HEK293 (cell line): ENCODE results near the gene MCRIP2.
A peak's percentile ranks its signal among the peaks of the same experiment; 100 is the strongest.

Experiments used
- CTCF ChIA-PET: fragments of 350-600 bp; formaldehyde crosslinking; extraction: SDS; loops from one replicate; lab custom pipeline; 2021; ENCODE audit warnings: antibody characterized with exemption; lab: Yijun Ruan, JAX
- POLR2A ChIA-PET: fragments of 300-600 bp; formaldehyde crosslinking; extraction: SDS; loops from one replicate; lab custom pipeline; 2020; ENCODE audit warnings: antibody characterized with exemption, inconsistent platforms; lab: Yijun Ruan, JAX
- H3K27ac ChIP-seq: fragments of 200-500 bp; sonication (Bioruptor generic); 2 replicates; pipeline ENCODE4 v1.5.1; 2014; ENCODE audit warnings: low read depth, low read length, control low read depth, inconsistent platforms; ENCODE audit errors: extremely low read depth
- H3K36me3 ChIP-seq, 2 experiments: fragments of 200-500 bp in 1 of 2; sonication (Bioruptor generic) in 1 of 2; 1 replicate in 1 of 2; 2 replicates in 1 of 2; pipeline ENCODE4 v1.5.1; 2014 to 2017; ENCODE audit warnings: inconsistent platforms in 2 of 2, low read length in 2 of 2; ENCODE audit not compliant: control insufficient read depth in 2 of 2, insufficient read depth in 1 of 2
- H3K4me1 ChIP-seq: fragments of 200-500 bp; sonication (Bioruptor generic); 2 replicates; pipeline ENCODE4 v1.5.1; 2014; ENCODE audit warnings: mild to moderate bottlenecking, low read length, inconsistent platforms; ENCODE audit not compliant: control insufficient read depth, insufficient read depth
- H3K4me3 ChIP-seq: 2 replicates; pipeline ENCODE4 v1.5.1; 2011; ENCODE audit warnings: low read depth, mild to moderate bottlenecking, control low read depth, low read length, moderate library complexity
- H3K9me3 ChIP-seq: fragments of 200-500 bp; sonication (Bioruptor generic); 2 replicates; pipeline ENCODE4 v1.5.1; 2014; ENCODE audit warnings: low read depth, low read length, inconsistent platforms; ENCODE audit not compliant: control insufficient read depth, insufficient read depth
- EGR2 ChIP-seq: fragments of 450-650 bp; formaldehyde crosslinking; IDR thresholded peaks from 2 replicates; pipeline ENCODE4 v1.5.1; 2016; ENCODE audit warnings: low read depth, missing biosample characterization, missing genetic modification characterization
- KLF10 ChIP-seq: fragments of 450-650 bp; IDR thresholded peaks from 2 replicates; pipeline ENCODE4 v1.5.1; 2018; ENCODE audit warnings: missing biosample characterization, mild to moderate bottlenecking, missing genetic modification characterization
- KLF7 ChIP-seq: fragments of 450-650 bp; formaldehyde crosslinking; IDR thresholded peaks from 2 replicates; pipeline ENCODE4 v1.5.1; 2016; ENCODE audit warnings: missing biosample characterization, missing genetic modification characterization, borderline replicate concordance
- SCRT2 ChIP-seq: fragments of 450-650 bp; formaldehyde crosslinking; IDR thresholded peaks from 2 replicates; pipeline ENCODE4 v1.5.1; 2016; ENCODE audit warnings: missing biosample characterization, missing genetic modification characterization
- YY2 ChIP-seq: fragments of 450-650 bp; formaldehyde crosslinking; IDR thresholded peaks from 2 replicates; pipeline ENCODE4 v1.5.1; 2016; ENCODE audit warnings: missing biosample characterization, missing genetic modification characterization
- ZBTB48 ChIP-seq: fragments of 450-650 bp; formaldehyde crosslinking; IDR thresholded peaks from 2 replicates; pipeline ENCODE4 v1.5.1; 2016; ENCODE audit warnings: missing biosample characterization, missing genetic modification characterization
- ZBTB8A ChIP-seq: fragments of 450-650 bp; formaldehyde crosslinking; IDR thresholded peaks from 2 replicates; pipeline ENCODE4 v1.5.1; 2016; ENCODE audit warnings: missing biosample characterization, missing genetic modification characterization
- ZFP3 ChIP-seq: fragments of 450-650 bp; formaldehyde crosslinking; IDR thresholded peaks from 2 replicates; pipeline ENCODE4 v1.5.1; 2016; ENCODE audit warnings: low read depth, missing biosample characterization, missing genetic modification characterization
- ZNF133 ChIP-seq: fragments of 450-650 bp; formaldehyde crosslinking; IDR thresholded peaks from 2 replicates; pipeline ENCODE4 v1.5.1; 2016; ENCODE audit warnings: missing biosample characterization, missing genetic modification characterization
- ZNF146 ChIP-seq: fragments of 450-650 bp; formaldehyde crosslinking; IDR thresholded peaks from 2 replicates; pipeline ENCODE4 v1.5.1; 2016; ENCODE audit warnings: missing biosample characterization, missing genetic modification characterization
- ZNF214 ChIP-seq: fragments of 450-650 bp; formaldehyde crosslinking; IDR thresholded peaks from 2 replicates; pipeline ENCODE4 v1.5.1; 2017; ENCODE audit warnings: missing biosample characterization, mild to moderate bottlenecking, missing genetic modification characterization, borderline replicate concordance
- ZNF221 ChIP-seq: fragments of 450-650 bp; formaldehyde crosslinking; IDR thresholded peaks from 2 replicates; pipeline ENCODE4 v1.5.1; 2017; ENCODE audit warnings: missing biosample characterization, missing genetic modification characterization, borderline replicate concordance
- ZNF239 ChIP-seq: fragments of 450-650 bp; formaldehyde crosslinking; IDR thresholded peaks from 2 replicates; pipeline ENCODE4 v1.5.1; 2016; ENCODE audit warnings: missing biosample characterization, missing genetic modification characterization
- ZNF274 ChIP-seq, 2 experiments: fragments of 200-500 bp in 1 of 2; fragments of 450-650 bp in 1 of 2; sonication (Bioruptor generic) in 1 of 2; formaldehyde crosslinking in 1 of 2; IDR thresholded peaks; 2 replicates each; pipeline versions ENCODE4 v1.5.1 to v1.6.1; 2014 to 2016; ENCODE audit warnings: borderline replicate concordance in 1 of 2, inconsistent platforms in 1 of 2, low read length in 1 of 2, missing biosample characterization in 1 of 2, missing genetic modification characterization in 1 of 2
- ZNF324 ChIP-seq: fragments of 450-650 bp; formaldehyde crosslinking; IDR thresholded peaks from 2 replicates; pipeline ENCODE4 v1.5.1; 2016; ENCODE audit warnings: missing biosample characterization, missing genetic modification characterization
- ZNF510 ChIP-seq: fragments of 450-650 bp; formaldehyde crosslinking; IDR thresholded peaks from 2 replicates; pipeline ENCODE4 v1.5.1; 2018; ENCODE audit warnings: mild to moderate bottlenecking, missing genetic modification characterization, missing biosample characterization; ENCODE audit not compliant: insufficient replicate concordance
- ZNF514 ChIP-seq: fragments of 450-650 bp; formaldehyde crosslinking; IDR thresholded peaks from 2 replicates; pipeline ENCODE4 v1.5.1; 2016; ENCODE audit warnings: missing biosample characterization, missing genetic modification characterization
- ZNF529 ChIP-seq: fragments of 450-650 bp; formaldehyde crosslinking; IDR thresholded peaks from 2 replicates; pipeline ENCODE4 v1.5.1; 2017; ENCODE audit warnings: missing genetic modification characterization, missing biosample characterization; ENCODE audit not compliant: insufficient replicate concordance
- ZNF544 ChIP-seq: fragments of 450-650 bp; formaldehyde crosslinking; IDR thresholded peaks from 2 replicates; pipeline ENCODE4 v1.5.0; 2017; ENCODE audit warnings: missing biosample characterization, missing genetic modification characterization
- ZNF629 ChIP-seq: fragments of 450-650 bp; formaldehyde crosslinking; IDR thresholded peaks from 2 replicates; pipeline ENCODE4 v1.5.1; 2017; ENCODE audit warnings: missing biosample characterization, missing genetic modification characterization
- ZNF677 ChIP-seq: fragments of 450-650 bp; IDR thresholded peaks from 2 replicates; pipeline ENCODE4 v1.5.0; 2018; ENCODE audit warnings: missing biosample characterization, mild to moderate bottlenecking, missing genetic modification characterization, moderate library complexity
- TF ChIP-seq, protein P1 (sequence below): fragments of 450-650 bp; formaldehyde crosslinking; IDR thresholded peaks from 2 replicates; pipeline ENCODE4 v1.5.1; 2016; ENCODE audit warnings: missing biosample characterization, missing genetic modification characterization
- TF ChIP-seq, protein P2 (sequence below): fragments of 450-650 bp; formaldehyde crosslinking; IDR thresholded peaks from 2 replicates; pipeline ENCODE4 v1.5.1; 2016; ENCODE audit warnings: missing biosample characterization, missing genetic modification characterization
- TF ChIP-seq, protein P3 (sequence below): fragments of 450-650 bp; formaldehyde crosslinking; IDR thresholded peaks from 2 replicates; pipeline ENCODE4 v1.5.1; 2016; ENCODE audit warnings: missing biosample characterization, missing genetic modification characterization
- TF ChIP-seq, protein P4 (sequence below): fragments of 450-650 bp; formaldehyde crosslinking; IDR thresholded peaks from 2 replicates; pipeline ENCODE4 v1.5.1; 2017; ENCODE audit warnings: missing biosample characterization, missing genetic modification characterization
- TF ChIP-seq, protein P5 (sequence below): fragments of 450-650 bp; formaldehyde crosslinking; IDR thresholded peaks from 2 replicates; pipeline ENCODE4 v1.5.1; 2016; ENCODE audit warnings: missing biosample characterization, missing genetic modification characterization

MCRIP2 gene

DNA sequence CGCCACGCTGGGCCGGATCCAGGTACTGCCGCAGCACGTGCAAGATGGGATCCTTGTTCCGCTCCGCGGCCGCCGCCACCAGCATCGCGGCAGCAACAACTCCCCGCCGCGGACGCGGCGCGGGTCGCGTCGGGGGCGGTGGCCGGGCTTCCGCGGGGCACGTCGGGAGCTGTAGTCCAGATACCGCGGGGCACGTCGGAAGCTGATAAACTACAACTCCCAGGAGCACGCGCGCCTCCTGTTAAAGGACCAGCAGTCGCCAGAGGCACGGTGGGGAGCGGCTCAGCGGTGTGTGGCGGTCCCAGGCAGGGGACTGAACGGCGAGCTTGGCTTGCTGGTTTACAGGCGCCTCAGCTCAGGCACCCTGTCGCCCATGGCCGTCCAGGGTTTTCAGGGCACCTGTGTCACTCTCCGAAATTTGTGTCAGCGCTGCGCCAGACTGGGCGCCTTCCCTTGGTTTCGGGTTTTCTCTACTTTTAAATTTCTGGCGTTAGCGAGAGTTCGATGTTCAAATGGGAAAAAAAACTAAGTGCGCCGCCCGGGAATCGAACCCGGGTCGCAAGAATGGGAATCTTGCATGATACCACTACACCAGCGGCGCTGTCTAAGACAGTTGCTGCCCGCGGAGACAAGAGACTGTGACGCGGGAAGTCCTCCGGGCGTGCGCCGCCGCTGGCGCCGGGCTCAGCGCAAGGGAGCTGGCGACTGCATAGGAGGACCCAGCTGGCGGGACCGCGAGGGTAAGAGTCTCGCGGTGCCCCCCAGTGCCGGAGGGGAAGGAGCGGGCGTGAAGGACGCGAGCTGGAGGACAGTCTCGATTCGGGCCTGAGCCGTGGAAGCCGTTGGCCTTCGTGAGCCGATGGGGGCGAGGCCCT, 5.2 kb upstream of the MCRIP2 start, which contains the start of gene METTL26:
METTL26 (minus strand) TSS at position 100 of the 875 bp plus-strand sequence; CDS start at position 85, 15 bp downstream.
- H3K27ac ChIP-seq, result peak within 1 kb of the TSS; percentile 82
- H3K4me1 ChIP-seq, result peaks cover 5% of the 10 kb centered on the region; the same call in 1 of the 2 replicates
- peak within 1 kb of the TSS; percentile 87 for H3K4me3 ChIP-seq
- H3K9me3 ChIP-seq, result no peaks in the 10 kb centered on the region
- CTCF ChIA-PET, result interaction anchor here (1.2 to 1.5 kb wide), 3 partner anchors 11 to 46 kb away, joined by 3 to 6 read pairs (median 5); no protein-coding TSS in a partner anchor
- peaks cover 0 to 20% of the 10 kb centered on the region in 2 experiments; a peak in 1 of 3 replicates for H3K36me3 ChIP-seq
- POLR2A ChIA-PET, result interaction anchor here (0.6 to 2.0 kb wide), 14 partner anchors 11 to 109 kb away, joined by 3 to 10 read pairs (median 4); partner anchors contain the start of genes CAPN15, JMJD8 and WDR90
- TF ChIP-seq ZNF677 (tag by site-specific recombination) (no peak), ZNF529 (no peak), ZNF324 (peak; percentile 95), ZNF133 (no peak), YY2 (tag by site-specific recombination) (0 out of 2 replicates have a peak, but pooled peaks have one; percentile 31), ZBTB48 (peak; percentile 64), ZNF629 (tag by site-specific recombination) (peak; percentile 78), ZNF274 (IDR thresholded peaks at IDR 0.05; ENCODE audit: low read length) (no peak), ZNF274 (tag by site-specific recombination; IDR thresholded peaks at IDR 0.05; ENCODE audit: borderline replicate concordance) (no peak), ZFP3 (tag by site-specific recombination) (no peak), ZNF214 (no peak), SCRT2 (tag by site-specific recombination) (peak; percentile 72; the same call in 1 of the 2 replicates), KLF7 (tag by site-specific recombination) (no peak), ZNF239 (tag by site-specific recombination) (no peak), ZNF146 (tag by site-specific recombination) (no peak), ZNF544 (tag by site-specific recombination) (no peak), EGR2 (tag by site-specific recombination) (no peak), ZBTB8A (peak; percentile 99), ZNF514 (no peak), KLF10 (tag by site-specific recombination) (peak; percentile 93), ZNF221 (no peak), ZNF510 (tag by site-specific recombination) (no peak)
- TF ChIP-seq, protein P1, sequence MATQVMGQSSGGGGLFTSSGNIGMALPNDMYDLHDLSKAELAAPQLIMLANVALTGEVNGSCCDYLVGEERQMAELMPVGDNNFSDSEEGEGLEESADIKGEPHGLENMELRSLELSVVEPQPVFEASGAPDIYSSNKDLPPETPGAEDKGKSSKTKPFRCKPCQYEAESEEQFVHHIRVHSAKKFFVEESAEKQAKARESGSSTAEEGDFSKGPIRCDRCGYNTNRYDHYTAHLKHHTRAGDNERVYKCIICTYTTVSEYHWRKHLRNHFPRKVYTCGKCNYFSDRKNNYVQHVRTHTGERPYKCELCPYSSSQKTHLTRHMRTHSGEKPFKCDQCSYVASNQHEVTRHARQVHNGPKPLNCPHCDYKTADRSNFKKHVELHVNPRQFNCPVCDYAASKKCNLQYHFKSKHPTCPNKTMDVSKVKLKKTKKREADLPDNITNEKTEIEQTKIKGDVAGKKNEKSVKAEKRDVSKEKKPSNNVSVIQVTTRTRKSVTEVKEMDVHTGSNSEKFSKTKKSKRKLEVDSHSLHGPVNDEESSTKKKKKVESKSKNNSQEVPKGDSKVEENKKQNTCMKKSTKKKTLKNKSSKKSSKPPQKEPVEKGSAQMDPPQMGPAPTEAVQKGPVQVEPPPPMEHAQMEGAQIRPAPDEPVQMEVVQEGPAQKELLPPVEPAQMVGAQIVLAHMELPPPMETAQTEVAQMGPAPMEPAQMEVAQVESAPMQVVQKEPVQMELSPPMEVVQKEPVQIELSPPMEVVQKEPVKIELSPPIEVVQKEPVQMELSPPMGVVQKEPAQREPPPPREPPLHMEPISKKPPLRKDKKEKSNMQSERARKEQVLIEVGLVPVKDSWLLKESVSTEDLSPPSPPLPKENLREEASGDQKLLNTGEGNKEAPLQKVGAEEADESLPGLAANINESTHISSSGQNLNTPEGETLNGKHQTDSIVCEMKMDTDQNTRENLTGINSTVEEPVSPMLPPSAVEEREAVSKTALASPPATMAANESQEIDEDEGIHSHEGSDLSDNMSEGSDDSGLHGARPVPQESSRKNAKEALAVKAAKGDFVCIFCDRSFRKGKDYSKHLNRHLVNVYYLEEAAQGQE (tag by site-specific recombination), result peak; percentile 49; the same call in 1 of the 2 replicates
- TF ChIP-seq, protein P2, sequence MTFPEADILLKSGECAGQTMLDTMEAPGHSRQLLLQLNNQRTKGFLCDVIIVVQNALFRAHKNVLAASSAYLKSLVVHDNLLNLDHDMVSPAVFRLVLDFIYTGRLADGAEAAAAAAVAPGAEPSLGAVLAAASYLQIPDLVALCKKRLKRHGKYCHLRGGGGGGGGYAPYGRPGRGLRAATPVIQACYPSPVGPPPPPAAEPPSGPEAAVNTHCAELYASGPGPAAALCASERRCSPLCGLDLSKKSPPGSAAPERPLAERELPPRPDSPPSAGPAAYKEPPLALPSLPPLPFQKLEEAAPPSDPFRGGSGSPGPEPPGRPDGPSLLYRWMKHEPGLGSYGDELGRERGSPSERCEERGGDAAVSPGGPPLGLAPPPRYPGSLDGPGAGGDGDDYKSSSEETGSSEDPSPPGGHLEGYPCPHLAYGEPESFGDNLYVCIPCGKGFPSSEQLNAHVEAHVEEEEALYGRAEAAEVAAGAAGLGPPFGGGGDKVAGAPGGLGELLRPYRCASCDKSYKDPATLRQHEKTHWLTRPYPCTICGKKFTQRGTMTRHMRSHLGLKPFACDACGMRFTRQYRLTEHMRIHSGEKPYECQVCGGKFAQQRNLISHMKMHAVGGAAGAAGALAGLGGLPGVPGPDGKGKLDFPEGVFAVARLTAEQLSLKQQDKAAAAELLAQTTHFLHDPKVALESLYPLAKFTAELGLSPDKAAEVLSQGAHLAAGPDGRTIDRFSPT (tag by site-specific recombination), result no peak
- TF ChIP-seq, protein P3, sequence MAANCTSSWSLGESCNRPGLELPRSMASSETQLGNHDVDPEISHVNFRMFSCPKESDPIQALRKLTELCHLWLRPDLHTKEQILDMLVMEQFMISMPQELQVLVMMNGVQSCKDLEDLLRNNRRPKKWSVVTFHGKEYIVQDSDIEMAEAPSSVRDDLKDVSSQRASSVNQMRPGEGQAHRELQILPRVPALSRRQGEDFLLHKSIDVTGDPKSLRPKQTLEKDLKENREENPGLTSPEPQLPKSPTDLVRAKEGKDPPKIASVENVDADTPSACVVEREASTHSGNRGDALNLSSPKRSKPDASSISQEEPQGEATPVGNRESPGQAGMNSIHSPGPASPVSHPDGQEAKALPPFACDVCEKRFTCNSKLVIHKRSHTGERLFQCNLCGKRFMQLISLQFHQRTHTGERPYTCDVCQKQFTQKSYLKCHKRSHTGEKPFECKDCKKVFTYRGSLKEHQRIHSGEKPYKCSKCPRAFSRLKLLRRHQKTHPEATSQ, result 0 out of 2 replicates have a peak, but pooled peaks have one; percentile 16
- TF ChIP-seq, protein P4, sequence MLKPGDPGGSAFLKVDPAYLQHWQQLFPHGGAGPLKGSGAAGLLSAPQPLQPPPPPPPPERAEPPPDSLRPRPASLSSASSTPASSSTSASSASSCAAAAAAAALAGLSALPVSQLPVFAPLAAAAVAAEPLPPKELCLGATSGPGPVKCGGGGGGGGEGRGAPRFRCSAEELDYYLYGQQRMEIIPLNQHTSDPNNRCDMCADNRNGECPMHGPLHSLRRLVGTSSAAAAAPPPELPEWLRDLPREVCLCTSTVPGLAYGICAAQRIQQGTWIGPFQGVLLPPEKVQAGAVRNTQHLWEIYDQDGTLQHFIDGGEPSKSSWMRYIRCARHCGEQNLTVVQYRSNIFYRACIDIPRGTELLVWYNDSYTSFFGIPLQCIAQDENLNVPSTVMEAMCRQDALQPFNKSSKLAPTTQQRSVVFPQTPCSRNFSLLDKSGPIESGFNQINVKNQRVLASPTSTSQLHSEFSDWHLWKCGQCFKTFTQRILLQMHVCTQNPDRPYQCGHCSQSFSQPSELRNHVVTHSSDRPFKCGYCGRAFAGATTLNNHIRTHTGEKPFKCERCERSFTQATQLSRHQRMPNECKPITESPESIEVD (tag by site-specific recombination), result no peak
- TF ChIP-seq, protein P5, sequence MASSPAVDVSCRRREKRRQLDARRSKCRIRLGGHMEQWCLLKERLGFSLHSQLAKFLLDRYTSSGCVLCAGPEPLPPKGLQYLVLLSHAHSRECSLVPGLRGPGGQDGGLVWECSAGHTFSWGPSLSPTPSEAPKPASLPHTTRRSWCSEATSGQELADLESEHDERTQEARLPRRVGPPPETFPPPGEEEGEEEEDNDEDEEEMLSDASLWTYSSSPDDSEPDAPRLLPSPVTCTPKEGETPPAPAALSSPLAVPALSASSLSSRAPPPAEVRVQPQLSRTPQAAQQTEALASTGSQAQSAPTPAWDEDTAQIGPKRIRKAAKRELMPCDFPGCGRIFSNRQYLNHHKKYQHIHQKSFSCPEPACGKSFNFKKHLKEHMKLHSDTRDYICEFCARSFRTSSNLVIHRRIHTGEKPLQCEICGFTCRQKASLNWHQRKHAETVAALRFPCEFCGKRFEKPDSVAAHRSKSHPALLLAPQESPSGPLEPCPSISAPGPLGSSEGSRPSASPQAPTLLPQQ (tag by site-specific recombination), result peak; percentile 69
